Vagina (tissue), 2 donors: ENCODE measurements around the gene NKAIN2.

Experiments used
- CTCF ChIP-seq, 3 experiments: fragments of 450-650 bp in 2 of 3; fragments of 200-600 bp in 1 of 3; sonication (generic) in 1 of 3; IDR thresholded peaks; one replicate each; pipeline ENCODE4 v1.5.1; 2017 to 2019; ENCODE audit warnings: antibody characterized with exemption in 3 of 3, mild to moderate bottlenecking in 2 of 3, moderate library complexity in 2 of 3
- POLR2A ChIP-seq, 2 donors: fragments of 450-650 bp; IDR thresholded peaks; one replicate each; pipeline ENCODE4 v1.6.1; 2017; ENCODE audit warnings: antibody characterized with exemption in 2 of 2, mild to moderate bottlenecking in 2 of 2, moderate library complexity in 2 of 2

GRCh38 chr6:124090491-124090890, 286.8 kb downstream of the NKAIN2 start:
- TF ChIP-seq POLR2A (IDR thresholded peaks at IDR 0.05) = no peak
- no peak for TF ChIP-seq CTCF (IDR thresholded peaks at IDR 0.05)
